GM21576 (cell line): ENCODE measurements around the gene RASSF4.
A peak's percentile ranks its signal among the peaks of the same experiment; 100 is the strongest.

Experiments used
- ATAC-seq: cut with Tn5 transposase; IDR thresholded peaks from one replicate; pipeline ENCODE4 v1.9.1; 2021; ENCODE audit warnings: mild to moderate bottlenecking, moderate library complexity; ENCODE audit not compliant: unreplicated experiment

The RASSF4 gene

GRCh38 chr10:44974628-44975430 lies 15.2 kb downstream of the RASSF4 start:
- peak; percentile 77 for ATAC-seq

DNA sequence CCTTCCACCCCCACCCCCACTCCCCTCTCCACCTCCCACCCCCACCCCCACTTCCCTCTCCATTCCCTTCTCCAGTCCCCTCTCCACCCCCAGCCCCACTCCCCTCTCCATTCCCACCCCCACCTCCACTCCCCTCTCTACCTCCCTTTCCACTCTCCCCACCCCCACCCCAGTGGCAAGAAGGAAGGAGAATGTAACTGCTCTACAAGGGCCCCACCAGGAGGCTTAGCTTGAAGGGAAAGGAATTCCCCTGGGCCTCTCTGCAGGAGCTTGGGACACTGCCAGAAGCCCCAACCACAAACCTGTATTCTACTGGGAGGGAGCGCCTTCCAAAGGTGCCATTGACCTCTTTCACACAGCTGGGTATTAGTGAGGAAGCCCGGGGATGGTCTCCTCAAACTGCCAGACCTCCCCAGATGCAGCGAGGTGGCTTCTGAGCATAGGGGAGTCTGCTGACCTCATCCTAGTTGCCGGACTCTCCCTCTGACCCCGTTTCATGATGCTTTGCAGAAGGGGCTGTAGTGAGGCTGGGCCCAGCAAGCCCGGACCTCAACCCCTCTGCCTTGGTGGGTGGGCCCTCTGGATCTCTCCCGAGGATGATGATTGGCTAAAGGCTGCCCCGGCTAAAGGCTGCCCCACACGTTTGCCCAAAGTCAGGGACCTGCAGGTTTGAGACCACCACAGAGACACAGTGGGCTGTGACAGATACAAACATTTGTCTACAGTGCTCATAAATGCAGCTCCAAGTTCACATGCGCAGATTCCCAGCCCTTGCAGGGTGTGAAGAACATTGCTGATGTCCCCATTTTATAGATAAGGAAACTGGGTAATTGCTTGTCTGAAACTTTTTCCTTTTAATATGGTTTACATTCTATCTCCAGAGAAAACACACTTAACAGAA lies 16.1 kb downstream of the RASSF4 start:
- ATAC-seq: no peak

DNA sequence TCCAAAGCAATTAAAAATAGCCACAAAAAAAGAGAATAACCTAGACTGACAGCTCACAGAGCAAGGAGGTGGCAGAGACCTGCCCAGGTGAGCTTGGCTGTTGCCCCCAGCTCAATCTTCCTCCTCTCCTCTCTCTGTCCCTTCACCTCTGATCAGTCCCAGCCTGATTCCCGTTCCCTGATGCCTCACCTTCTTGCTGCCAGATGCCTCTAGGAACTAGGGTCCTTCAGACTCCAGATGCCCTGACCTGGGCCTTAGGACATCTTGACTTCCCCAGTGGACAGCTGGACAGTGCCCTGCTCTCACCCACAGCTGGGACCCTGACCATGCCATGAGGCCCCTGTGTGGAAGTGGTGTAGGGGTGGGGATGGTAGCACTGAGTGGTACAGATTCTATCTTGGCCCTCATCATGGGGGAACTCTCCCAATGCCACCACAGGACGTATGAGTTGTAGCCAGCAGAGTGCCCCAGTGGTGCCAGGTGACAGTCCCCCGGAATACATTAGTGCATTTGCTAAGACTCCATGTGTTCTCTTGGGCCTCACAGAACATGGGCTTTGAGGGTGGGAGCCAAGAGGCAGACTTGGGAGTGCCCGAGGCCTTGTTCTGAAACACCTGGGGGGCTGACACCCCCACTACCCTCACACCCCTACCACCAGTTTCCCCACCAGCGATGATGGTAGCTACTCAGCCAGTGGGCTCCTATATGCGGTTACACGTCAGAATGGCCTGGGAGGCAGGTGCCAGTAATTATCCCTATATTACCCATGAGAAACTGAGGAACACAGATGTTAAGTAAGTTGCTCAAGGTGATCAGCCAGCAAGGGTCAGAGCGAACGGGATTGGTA lies 17.0 kb downstream of the RASSF4 start:
- no peak for ATAC-seq

- no peak for ATAC-seq
Observed at GRCh38 chr10:44977287-44978212, 17.9 kb downstream of the RASSF4 start.

GRCh38 chr10:44978213-44978569 lies 18.6 kb downstream of the RASSF4 start:
- ATAC-seq: no peak

- ATAC-seq: no peak
Observed at GRCh38 chr10:44978570-44979280, 19.1 kb downstream of the RASSF4 start, which contains the start of gene DEPP1. Gene DEPP1, minus strand, starts transcription at chr10:44978809. Its CDS starts 779 bp downstream, at chr10:44978030.

- no peak for ATAC-seq
Observed at GRCh38 chr10:44979281-44980191, 19.9 kb downstream of the RASSF4 start.

DNA sequence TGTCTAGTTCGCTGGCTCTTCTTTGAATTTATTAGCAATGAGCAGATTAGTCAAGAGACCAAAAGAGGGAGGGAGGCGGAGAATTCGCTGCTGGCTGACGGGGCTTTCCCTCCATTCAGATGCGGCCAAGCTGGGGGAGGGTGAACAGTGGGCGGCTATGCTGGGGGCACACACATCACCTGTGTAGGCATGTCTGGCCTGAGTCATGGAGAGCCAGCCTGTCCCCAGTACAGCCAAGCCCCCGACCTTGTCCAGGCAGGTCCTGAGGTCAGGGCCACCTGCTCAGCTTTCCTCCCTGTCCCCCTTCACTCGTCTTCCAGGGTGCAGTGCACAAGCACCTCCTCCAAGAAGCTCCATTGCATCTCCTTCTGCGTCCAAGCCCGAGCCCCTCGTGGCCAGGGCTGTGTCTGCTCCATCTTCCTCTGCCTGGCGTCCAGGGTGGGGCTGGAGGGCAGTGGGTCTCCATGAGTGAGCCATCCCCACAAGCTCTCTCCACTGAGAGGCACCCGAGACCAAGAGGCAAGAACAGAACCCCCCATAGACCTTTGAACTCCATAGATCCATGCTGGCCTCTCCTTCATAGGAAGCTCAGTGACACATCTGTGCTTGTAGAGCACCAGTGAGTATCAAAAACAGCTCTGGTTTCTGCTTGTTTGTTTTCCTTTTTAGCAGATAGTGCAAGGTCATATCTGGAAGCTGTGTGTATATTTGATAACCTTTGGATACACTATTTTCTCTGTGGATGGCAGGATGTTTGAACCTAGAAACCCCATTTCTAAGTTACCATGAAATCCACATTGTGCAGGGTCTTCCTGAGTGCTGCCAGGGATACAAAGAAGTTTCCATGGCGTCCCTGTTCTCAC lies 20.9 kb downstream of the RASSF4 start:
- ATAC-seq: no peak

DNA sequence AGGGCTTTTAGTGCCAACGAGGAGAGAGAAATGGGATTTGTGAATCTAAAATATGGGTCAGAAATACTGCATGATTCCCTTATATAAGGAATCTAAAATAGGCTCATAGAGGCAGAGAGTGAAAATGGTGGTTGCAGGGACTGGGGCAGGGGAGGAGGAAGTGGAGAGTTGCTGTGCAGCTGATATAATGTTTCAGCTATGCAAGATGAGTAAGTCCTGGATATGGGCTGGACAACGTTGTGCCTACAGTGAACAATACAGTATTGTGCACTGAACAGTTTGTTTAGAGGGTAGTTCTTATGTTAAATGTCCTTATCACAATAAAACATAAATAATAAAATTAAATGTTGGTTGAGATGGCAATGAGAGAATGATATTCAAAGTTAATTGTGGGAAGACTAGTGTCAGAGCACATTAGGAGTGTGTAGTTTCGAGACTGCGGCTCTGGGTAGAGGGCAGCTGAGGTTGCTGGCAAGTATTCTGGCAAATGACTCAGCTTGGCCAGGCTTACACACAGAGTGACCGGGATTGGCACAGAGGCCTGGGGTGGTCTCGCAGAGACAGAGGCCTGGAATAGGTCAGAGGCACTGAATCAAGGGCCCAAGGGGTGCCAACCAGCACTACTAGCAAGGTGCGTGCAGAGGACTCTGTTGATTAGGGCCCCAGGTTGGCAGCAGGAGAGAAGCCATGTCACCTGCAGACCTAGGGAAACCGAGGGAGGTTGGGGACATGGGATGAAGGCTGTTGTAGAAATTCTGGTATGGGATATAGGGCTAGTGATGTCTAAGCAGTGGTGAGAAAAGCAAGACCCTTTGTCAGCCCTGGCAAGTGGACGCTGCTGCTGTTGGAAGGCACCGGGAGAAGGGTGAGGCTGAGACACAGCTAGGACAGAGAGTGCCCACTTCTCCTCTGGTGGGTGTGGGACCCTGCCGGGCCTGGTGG lies 21.8 kb downstream of the RASSF4 start:
- ATAC-seq: peak; percentile 60

DNA sequence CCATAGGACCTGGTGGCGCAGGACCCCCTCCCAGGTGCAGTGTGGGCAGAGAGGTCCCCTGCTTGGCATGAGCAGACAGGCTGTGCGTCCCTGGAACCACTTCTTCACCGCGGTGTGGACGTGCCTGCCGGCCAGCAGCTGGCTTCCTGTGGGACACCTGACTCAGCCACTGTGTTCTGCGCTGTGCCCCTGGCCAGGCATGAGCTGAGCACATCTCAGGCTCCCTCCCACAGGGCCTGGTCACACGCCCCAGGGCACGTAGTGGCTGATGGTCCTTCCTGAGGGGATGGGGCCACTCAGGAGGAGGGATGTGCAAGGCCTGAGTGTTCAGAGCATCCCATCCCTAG lies 22.5 kb downstream of the RASSF4 start:
- no peak for ATAC-seq

GRCh38 chr10:44982496-44982895 lies 22.9 kb downstream of the RASSF4 start:
- no peak for ATAC-seq

DNA sequence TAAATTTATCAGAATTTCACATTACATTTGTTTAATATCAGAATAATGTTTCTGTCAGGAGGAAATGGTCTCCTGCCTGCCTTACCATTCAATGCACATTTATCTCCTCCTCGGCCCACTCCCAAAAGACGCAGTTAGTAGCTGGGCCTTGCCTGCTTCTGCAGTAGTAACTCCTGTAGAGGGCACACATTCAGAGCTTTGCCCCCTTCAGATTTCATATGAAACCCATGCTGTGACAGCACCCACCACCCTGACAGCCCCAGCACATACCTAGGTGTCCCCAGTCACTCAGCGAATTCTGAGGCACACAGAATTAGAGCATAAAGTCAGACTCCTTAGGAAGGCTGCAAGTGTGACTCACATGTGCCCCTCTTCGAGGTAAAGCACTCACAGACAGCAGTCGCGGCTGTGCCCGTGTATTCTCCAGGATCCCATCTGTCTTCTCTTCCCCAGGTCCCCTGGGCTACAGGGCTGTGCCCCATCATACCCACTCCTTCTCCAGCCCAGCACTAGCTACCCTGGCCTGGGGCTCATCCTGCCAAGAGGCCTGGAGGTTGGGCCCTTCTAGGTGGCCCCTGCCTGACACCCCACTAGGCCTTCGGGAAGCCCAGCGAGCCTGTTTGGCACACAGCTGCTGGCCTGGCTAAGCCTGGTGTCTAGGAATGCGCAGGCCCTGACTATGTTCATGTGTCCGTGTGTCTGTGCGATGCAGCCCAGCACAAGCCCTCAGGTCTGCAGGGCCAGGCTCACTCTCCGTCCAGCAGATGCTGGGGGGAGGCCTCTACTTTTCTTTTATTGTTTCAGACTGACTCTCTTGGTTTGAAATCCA lies 23.7 kb downstream of the RASSF4 start:
- no peak for ATAC-seq

- no peak for ATAC-seq
Observed at GRCh38 chr10:44983895-44984278, 24.3 kb downstream of the RASSF4 start.

GRCh38 chr10:44984671-44985101 lies 25.1 kb downstream of the RASSF4 start:
- no peak for ATAC-seq

DNA sequence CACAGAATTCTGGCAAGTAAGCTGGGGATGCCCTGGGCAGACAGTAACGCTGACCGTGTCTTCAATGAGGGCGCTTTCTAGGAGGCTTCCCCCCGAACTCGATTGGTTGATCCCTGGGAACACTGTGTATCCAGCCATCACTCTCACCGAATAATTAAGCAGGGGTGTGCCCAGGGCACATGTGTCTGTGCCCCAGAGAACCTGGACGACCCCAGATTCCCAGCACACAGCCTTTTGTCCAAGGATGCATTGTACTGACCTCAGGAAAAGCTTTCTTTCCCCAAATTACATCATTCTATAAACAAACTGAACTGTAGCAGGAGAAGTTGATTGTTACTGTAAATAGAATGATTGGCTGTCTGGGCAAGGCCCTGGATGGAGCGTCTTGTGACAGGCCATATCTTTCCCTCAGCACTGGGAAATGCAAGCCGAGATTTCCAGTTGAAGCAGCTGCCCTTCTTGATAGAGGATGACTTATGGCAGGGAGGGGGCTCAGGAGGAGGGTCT lies 25.6 kb downstream of the RASSF4 start:
- ATAC-seq: no peak
